Dendritic cell treated with granulocyte-macrophage colony-stimulating factor and Interleukin-4, amounts not matched to agents 40 ng/mL and 50 ng/mL, for 4 days (primary cell): ENCODE results near the gene IQGAP1.
A peak's percentile ranks its signal among the peaks of the same experiment; 100 is the strongest.
"Not testable (repeated sequence)": the region's sequence is repeated elsewhere in the genome, so short reads cannot be mapped to it uniquely, and the experiment has no call there.

Experiments used
- H3K27ac Mint-ChIP-seq: one replicate; pipeline ENCODE4 v1.8.0; 2022; ENCODE audit warnings: mild to moderate bottlenecking, mixed read lengths
- H3K27me3 Mint-ChIP-seq: one replicate; pipeline ENCODE4 v1.8.0; 2022; ENCODE audit warnings: mild to moderate bottlenecking, mixed read lengths
- H3K36me3 Mint-ChIP-seq: one replicate; pipeline ENCODE4 v1.8.0; 2022; ENCODE audit warnings: low read depth, mixed read lengths
- H3K4me1 Mint-ChIP-seq: one replicate; pipeline ENCODE4 v1.8.0; 2022; ENCODE audit warnings: low read depth, mixed read lengths
- H3K4me3 Mint-ChIP-seq: one replicate; pipeline ENCODE4 v1.8.0; 2022; ENCODE audit warnings: mild to moderate bottlenecking, moderate library complexity, mixed read lengths
- H3K9me3 Mint-ChIP-seq: one replicate; pipeline ENCODE4 v1.8.0; 2022; ENCODE audit warnings: mixed read lengths
- intact Hi-C: fragments of 100-400 bp; cut with micrococcal nuclease; formaldehyde crosslinking; loops from one replicate; pipeline ENCODE4 v1.15.0; 2022

The IQGAP1 gene

DNA sequence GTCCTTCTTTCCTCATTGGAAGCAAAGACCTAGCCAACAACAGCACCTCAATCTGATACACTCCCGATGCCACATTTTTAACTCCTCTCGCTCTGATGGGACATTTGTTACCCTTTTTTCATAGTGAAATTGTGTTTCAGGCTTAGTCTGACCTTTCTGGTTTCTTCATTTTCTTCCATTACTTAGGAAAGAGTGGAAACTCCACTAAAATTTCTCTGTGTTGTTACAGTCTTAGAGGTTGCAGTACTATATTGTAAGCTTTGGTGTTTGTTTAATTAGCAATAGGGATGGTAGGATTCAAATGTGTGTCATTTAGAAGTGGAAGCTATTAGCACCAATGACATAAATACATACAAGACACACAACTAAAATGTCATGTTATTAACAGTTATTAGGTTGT lies 112.1 kb downstream of the IQGAP1 start:
- H3K27me3 Mint-ChIP-seq, result no peaks in the 10 kb centered on the region
- no peak overlapping the region for H3K4me3 Mint-ChIP-seq
- intact Hi-C loops, result no loop called here
- peaks cover 18% of the 10 kb centered on the region for H3K4me1 Mint-ChIP-seq
- peaks cover 83% of the 10 kb centered on the region for H3K36me3 Mint-ChIP-seq
- H3K9me3 Mint-ChIP-seq, result no peaks in the 10 kb centered on the region
- no peak overlapping the region for H3K27ac Mint-ChIP-seq

DNA sequence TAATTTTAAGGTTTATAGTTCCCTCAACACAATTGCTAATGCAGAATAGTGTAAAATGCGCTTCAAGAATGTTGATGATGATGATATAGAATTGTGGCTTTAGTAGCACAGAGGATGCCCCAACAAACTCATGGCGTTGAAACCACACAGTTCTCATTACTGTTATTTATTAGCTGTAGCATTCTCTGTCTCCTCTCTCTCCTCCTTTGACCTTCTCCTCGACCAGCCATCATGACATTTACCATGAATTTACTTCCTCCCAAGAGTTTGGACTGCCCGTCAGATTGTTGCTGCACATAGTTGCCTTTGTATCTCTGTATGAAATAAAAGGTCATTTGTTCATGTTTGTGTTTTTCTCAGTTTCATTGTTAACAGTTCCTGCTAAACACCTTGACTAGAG lies 113.9 kb downstream of the IQGAP1 start:
- no peak overlapping the region for H3K27ac Mint-ChIP-seq
- H3K27me3 Mint-ChIP-seq, result no peaks in the 10 kb centered on the region
- peaks cover 12% of the 10 kb centered on the region for H3K4me1 Mint-ChIP-seq
- H3K4me3 Mint-ChIP-seq, result no peak overlapping the region
- intact Hi-C loops, result no loop called here
- H3K36me3 Mint-ChIP-seq, result peaks cover 74% of the 10 kb centered on the region
- H3K9me3 Mint-ChIP-seq, result no peaks in the 10 kb centered on the region

DNA sequence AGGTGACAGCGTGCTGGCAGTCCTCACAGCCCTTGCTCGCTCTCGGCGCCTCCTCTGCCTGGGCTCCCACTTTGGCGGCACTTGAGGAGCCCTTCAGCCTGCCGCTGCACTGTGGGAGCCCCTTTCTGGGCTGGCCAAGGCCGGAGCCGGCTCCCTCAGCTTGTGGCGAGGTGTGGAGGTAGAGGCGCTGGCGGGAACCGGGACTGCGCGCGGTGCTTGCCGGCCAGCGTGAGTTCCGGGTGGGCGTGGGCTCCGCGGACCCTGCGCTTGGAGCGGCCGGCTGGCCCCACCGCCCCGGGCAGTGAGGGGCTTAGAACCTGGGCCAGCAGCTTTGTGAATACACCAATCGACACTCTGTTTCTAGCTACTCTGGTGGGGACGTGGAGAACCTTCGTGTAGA lies 122.7 kb downstream of the IQGAP1 start:
- H3K27ac Mint-ChIP-seq, result peak overlapping the region; percentile 88
- peaks cover 36% of the 10 kb centered on the region for H3K36me3 Mint-ChIP-seq
- H3K4me3 Mint-ChIP-seq, H3K27me3 Mint-ChIP-seq, H3K9me3 Mint-ChIP-seq, intact Hi-C loops: not testable (repeated sequence)
- H3K4me1 Mint-ChIP-seq, result peaks cover 38% of the 10 kb centered on the region

DNA sequence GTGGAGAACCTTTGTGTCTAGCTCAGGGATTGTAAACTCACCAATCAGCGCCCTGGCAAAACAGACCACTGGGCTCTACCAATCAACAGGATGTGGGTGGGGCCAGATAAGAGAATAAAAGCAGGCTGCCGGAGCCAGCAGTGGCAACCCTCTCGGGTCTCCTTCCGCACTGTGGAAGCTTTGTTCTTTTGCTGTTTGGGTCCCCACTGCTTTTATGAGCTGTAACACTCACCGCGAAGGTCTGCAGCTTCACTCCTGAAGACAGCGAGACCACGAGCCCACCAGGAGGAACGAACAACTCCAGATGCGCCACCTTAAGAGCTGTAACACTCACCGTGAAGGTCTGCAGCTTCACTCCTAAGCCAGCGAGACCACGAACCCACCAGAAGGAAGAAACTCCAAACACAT lies 123.2 kb downstream of the IQGAP1 start:
- H3K27me3 Mint-ChIP-seq, H3K4me3 Mint-ChIP-seq, H3K9me3 Mint-ChIP-seq, intact Hi-C loops: not testable (repeated sequence)
- Mint-ChIP-seq H3K36me3 (peaks cover 35% of the 10 kb centered on the region), H3K4me1 (peaks cover 42% of the 10 kb centered on the region), H3K27ac (peak overlapping the region; percentile 88)

DNA sequence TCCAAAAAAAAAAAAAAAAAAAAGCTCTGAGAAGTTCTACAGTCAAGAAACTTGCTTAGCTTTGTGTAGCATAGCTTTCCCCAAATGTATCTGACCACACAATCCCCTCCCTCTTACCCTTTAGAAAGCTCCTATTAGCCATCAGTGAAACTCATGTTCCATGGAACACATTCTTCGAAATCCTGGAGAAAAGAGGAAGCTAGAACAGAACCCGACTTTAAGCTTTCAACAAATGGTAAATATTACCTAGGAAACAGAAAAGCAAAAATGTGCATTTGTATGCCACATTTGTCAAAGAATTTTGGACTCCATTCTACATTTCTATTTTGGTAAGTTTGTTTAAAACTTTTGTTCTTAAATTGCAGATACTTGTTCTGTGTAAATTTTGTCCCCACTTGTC lies 124.2 kb downstream of the IQGAP1 start:
- Mint-ChIP-seq H3K4me3 (peak overlapping the region; percentile 9), H3K27me3 (peaks cover 2% of the 10 kb centered on the region), H3K36me3 (peaks cover 24% of the 10 kb centered on the region), H3K4me1 (peaks cover 46% of the 10 kb centered on the region), H3K9me3 (no peaks in the 10 kb centered on the region), H3K27ac (peak overlapping the region; percentile 88)
- intact Hi-C loops, result no loop called here

DNA sequence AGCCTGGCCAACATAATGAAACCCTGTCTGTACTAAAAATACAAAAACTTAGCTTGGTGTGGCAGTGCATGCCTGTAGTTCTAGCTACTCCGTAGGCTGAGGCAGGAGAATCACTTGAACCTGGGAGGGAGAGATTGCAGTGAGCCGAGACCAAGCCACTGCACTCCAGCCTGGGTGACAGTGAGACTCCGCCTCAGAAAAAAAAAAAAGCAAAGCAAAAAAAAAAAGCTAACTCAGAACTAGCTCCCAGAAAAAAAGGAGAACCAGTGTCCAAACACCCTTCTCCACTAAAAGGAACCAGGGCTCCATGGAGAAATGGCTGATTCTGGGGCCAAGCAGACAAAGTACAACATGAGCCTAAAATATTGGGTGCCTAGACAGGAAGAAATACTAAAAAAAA lies 124.9 kb downstream of the IQGAP1 start:
- H3K4me1 Mint-ChIP-seq, result peaks cover 46% of the 10 kb centered on the region
- H3K36me3 Mint-ChIP-seq, result peaks cover 18% of the 10 kb centered on the region
- intact Hi-C loops, result no loop called here
- peaks cover 2% of the 10 kb centered on the region for H3K27me3 Mint-ChIP-seq
- H3K9me3 Mint-ChIP-seq, result no peaks in the 10 kb centered on the region
- peak overlapping the region; percentile 88 for H3K27ac Mint-ChIP-seq
- peak overlapping the region; percentile 26 for H3K4me3 Mint-ChIP-seq

DNA sequence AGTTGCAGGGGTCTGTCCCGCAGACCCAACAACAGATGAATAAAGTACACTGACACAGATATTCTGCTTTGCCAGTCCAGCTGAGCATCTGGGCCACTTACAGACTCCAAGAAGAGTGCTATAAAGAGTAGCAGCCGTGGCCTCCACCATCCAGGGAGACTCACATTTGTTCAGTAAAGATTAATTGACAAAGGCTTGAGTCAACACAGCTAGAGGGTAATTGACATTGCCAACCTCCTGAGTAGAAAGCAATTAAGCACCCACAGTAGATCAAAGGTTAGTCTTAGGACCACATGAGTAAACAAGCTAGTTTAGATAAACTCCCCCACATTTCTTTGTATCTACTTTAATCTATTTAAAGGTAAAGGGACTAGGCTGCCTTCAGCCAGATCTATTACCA lies 125.4 kb downstream of the IQGAP1 start:
- intact Hi-C loops, result no loop called here
- no peak overlapping the region for H3K4me3 Mint-ChIP-seq
- H3K36me3 Mint-ChIP-seq, result peaks cover 18% of the 10 kb centered on the region
- no peaks in the 10 kb centered on the region for H3K9me3 Mint-ChIP-seq
- peak overlapping the region; percentile 88 for H3K27ac Mint-ChIP-seq
- peaks cover 2% of the 10 kb centered on the region for H3K27me3 Mint-ChIP-seq
- peaks cover 46% of the 10 kb centered on the region for H3K4me1 Mint-ChIP-seq

DNA sequence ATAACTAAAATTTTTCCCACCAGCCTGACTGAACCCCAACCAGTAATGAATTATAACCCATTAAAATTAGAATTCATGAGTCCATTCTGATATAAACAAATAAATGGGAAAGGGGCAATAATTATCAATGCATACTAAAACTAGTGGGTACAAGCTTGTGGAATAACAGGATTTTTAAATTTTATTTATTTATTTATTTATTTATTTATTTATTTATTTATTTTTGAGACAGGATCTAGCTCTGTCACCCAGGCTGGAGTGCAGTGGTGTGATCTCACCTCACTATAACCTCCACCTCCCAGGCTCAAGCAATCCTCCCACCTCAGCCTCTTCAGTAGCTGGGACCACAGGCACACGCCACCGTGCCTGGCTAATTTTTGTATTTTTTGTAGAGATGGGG lies 125.9 kb downstream of the IQGAP1 start:
- H3K9me3 Mint-ChIP-seq, H3K4me3 Mint-ChIP-seq, intact Hi-C loops, H3K27me3 Mint-ChIP-seq, H3K27ac Mint-ChIP-seq: not testable (repeated sequence)
- Mint-ChIP-seq H3K36me3 (peaks cover 13% of the 10 kb centered on the region), H3K4me1 (peaks cover 46% of the 10 kb centered on the region)

DNA sequence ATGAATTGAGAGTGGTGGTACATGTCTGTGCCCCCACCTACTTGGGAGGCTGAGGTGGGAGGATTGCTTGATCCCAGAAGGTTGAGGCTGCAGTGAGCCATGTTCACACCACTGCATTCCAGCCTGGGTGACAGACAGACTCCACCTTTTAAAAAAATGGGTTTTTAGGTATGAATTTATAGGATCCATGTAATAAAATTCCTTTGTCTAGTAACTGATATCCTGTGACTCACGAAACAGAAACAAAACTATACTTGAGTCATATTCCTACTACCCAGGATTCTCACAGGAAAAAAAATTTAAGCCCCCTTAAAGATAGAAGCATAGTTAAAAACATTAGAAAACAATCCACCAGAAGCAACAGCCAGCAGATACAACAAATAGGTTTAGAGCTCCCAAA lies 131.6 kb downstream of the IQGAP1 start:
- H3K4me1 Mint-ChIP-seq, result peaks cover 9% of the 10 kb centered on the region
- H3K27ac Mint-ChIP-seq, result no peak overlapping the region
- no peaks in the 10 kb centered on the region for H3K9me3 Mint-ChIP-seq
- H3K36me3 Mint-ChIP-seq, result no peaks in the 10 kb centered on the region
- no peak overlapping the region for H3K4me3 Mint-ChIP-seq
- peaks cover 1% of the 10 kb centered on the region for H3K27me3 Mint-ChIP-seq
- intact Hi-C loops, result no loop called here

DNA sequence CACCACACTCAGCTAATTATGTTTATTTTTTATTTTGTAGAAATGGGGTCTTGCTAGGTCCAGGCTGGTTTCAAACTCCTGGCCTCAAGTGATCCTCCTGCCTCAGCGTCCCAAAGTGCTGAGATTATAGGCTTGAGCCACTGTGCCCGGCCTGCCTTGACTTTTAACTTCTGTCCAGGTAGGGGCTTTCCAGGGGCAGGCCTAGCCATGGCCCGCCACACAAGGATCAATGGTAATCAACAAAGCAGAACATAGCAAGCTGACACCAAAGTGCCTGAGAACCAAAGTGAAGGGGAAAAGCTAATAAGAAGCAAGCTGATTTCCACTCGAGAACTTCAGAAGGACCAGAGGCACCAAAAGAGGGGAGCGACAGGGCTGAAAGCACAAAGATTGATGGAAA lies 132.3 kb downstream of the IQGAP1 start:
- H3K4me1 Mint-ChIP-seq, result peaks cover 9% of the 10 kb centered on the region
- no peaks in the 10 kb centered on the region for H3K9me3 Mint-ChIP-seq
- peaks cover 1% of the 10 kb centered on the region for H3K27me3 Mint-ChIP-seq
- no peaks in the 10 kb centered on the region for H3K36me3 Mint-ChIP-seq
- no peak overlapping the region for H3K27ac Mint-ChIP-seq
- H3K4me3 Mint-ChIP-seq, result no peak overlapping the region
- intact Hi-C loops, result no loop called here

DNA sequence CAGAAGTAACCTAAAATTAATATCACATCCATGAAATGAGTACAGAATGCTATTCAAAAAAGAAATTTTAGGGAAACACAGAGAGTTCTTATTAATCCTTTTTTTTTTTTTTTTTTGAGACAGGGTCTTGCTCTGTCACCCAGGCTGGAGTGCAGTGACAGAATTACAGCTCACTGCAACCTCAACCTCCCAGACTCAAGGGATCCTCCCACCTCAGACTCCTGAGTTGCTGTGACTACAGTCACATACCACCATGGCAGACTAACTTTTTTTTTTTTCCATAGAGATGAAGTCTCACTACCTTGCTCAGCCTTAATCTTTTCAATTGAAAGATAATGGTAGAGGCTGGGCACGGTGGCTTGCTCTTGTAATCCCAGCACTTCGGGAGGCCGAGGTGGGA lies 135.3 kb downstream of the IQGAP1 start:
- no peak overlapping the region for H3K4me3 Mint-ChIP-seq
- H3K36me3 Mint-ChIP-seq, result no peaks in the 10 kb centered on the region
- no peak overlapping the region for H3K27ac Mint-ChIP-seq
- intact Hi-C loops, result no loop called here
- H3K9me3 Mint-ChIP-seq, result no peaks in the 10 kb centered on the region
- H3K4me1 Mint-ChIP-seq, result no peaks in the 10 kb centered on the region
- peaks cover 1% of the 10 kb centered on the region for H3K27me3 Mint-ChIP-seq

DNA sequence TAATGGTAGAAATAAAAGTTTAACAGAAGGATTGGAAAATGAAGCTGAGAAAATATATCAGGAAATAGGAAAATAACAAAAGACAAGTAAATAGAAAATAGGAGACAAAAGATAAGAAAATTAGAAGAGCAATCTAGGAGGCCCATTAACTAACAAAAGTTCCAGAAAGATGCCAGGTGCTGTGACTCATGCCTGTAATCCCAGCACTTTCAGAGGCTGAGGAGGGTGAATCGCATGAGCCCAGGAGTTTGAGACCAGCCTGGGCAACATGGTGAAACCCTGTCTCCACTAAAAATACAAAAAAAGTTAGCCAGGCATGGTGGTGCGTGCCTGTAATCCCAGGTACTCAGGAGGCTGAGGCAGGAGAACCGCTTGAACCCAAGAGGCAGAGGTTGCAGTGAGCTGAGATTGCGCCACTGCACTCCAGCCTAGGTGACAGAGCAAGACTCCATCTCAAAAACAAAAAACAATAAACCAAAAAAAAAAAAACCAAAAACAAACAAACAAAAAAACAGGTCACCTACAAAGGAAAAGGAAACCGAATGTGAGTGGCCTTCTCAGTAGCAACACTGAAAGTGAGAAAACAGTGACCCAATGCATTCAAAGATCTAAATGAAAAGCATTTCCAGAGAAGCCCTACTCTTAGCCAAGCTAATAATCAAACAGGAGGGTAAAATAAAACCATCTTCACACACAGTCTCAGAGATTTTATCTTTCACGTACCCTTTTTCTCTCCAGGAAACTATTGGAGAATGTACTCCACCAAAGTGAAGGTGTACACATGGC lies 136.2 kb downstream of the IQGAP1 start:
- H3K4me1 Mint-ChIP-seq, intact Hi-C loops, H3K9me3 Mint-ChIP-seq, H3K27me3 Mint-ChIP-seq, H3K27ac Mint-ChIP-seq, H3K4me3 Mint-ChIP-seq, H3K36me3 Mint-ChIP-seq: not testable (repeated sequence)

DNA sequence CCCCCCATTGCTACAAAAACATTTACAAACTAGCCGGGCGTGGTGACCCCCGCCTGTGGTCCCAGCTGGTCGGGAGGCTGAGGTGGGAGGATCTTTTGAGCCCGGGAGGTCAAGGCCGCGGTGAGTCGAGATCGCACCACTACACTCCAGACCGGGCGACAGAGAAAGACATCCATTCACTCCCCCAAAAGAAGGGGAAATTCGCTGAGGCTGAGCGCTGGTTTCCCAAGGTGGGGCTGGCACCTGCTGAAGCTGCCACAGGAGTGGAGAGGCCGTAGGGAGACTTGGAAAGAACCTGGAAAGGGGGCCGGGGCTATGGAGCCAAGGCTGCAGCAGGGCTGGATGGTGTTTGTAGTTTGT lies 140.9 kb downstream of the IQGAP1 start:
- H3K9me3 Mint-ChIP-seq, result no peaks in the 10 kb centered on the region
- intact Hi-C loops, result no loop called here
- peak overlapping the region; percentile 78 for H3K4me3 Mint-ChIP-seq
- H3K27me3 Mint-ChIP-seq, result peaks cover 4% of the 10 kb centered on the region
- peaks cover 21% of the 10 kb centered on the region for H3K36me3 Mint-ChIP-seq
- H3K4me1 Mint-ChIP-seq, result peaks cover 37% of the 10 kb centered on the region
- peak overlapping the region; percentile 91 for H3K27ac Mint-ChIP-seq

DNA sequence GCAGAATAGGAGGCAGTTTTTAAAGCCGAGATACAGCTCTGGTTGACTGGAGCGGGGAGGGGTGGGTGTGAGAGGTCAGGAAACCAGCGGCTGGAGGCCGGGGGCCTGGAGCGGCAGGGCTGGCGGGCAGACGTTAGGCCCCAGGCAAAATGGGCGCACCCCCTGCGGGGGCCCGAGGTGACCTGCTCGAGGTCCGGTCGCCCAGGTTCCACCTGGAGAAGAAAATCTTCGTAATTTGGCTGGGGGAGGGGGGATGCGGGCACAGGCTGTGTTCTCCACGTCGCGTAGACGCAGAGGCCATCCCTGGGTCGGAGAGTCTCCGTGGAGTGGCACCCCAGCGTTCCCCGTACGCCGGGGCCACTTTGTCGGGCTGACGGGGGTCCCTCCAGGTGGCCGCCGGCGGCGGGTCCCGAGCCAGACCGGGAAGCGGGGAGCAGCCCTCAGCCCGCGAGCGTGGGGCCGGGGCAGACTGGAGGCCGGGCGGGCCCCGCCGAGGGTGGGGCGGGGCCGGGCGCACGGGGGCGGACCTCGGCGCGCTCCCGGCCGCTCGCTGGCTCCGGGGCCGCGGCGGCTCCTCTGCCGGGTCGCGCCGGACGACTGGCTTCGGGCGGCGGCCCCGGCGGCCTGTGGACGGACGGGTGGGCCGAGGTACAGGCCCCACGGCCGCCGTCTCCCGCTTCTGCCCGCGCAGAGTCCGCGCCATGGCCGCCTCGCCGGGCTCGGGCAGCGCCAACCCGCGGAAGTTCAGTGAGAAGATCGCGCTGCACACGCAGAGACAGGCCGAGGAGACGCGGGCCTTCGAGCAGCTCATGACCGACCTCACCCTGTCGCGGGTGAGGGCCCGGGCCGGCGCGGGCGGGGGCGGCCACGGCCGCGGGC lies 141.6 kb downstream of the IQGAP1 start, which contains the start of gene CRTC3:
Gene CRTC3, plus strand, starts transcription at position 553 of the 879 bp plus-strand sequence. Its CDS starts 149 bp downstream, at position 702.
- H3K4me3 Mint-ChIP-seq, result peak within 1 kb of the TSS; percentile 99
- H3K36me3 Mint-ChIP-seq, result peaks cover 21% of the 10 kb centered on the region
- intact Hi-C loops, result loop anchor here (5.0 kb wide), 1 partner anchor 43 kb away; no protein-coding TSS in a partner anchor
- H3K27me3 Mint-ChIP-seq, result peaks cover 4% of the 10 kb centered on the region
- H3K9me3 Mint-ChIP-seq, result no peaks in the 10 kb centered on the region
- H3K4me1 Mint-ChIP-seq, result peaks cover 43% of the 10 kb centered on the region
- H3K27ac Mint-ChIP-seq, result peak within 1 kb of the TSS; percentile 91
